Measurements from ENCODE around the gene RPA3.

GRCh38 chr7:7665031-7665430 is 53.4 kb downstream of the RPA3 start:
- TF ChIP-seq CTCF (IDR thresholded peaks at IDR 0.05) (no peak), EZH2 (IDR thresholded peaks at IDR 0.05) (no peak)

Data from neural progenitor cell (in vitro differentiated cells).